ENCODE data around the gene MAOB. TPM values are rescaled to one million over a fixed set of nuclear protein-coding genes. Genes with fewer than 3 reads are reported as not detected.

MAOB gene
- total and polyA plus RNA-seq, 10 of the 15 experiments (the other 5 are each of a cell fraction or from before 2014, with no cell fraction given): 0.21 TPM; not detected in 9

GRCh38 chrX:43845776-43846175 lies 36.5 kb downstream of the MAOB start:
- no peak overlapping the region for H3K4me2 ChIP-seq (ENCODE audit: control insufficient read depth, insufficient read depth)
- H3K79me2 ChIP-seq (ENCODE audit: control insufficient read depth, insufficient read depth, low read length): no peaks in the 10 kb centered on the region
- ChIA-PET CTCF (interaction anchor here (2.5 kb wide), 1 partner anchor 11 kb away, joined by 12 read pairs; no protein-coding TSS in a partner anchor), POLR2A (no interaction called here), SMC1A (ENCODE audit: uncharacterized antibody, unreplicated experiment) (no interaction called here), RAD21 (ENCODE audit: unreplicated experiment) (no interaction called here)
- no peaks in the 10 kb centered on the region for H3K4me1 ChIP-seq (ENCODE audit: control insufficient read depth, insufficient read depth, low read length)
- 19% methylated on average over 2 of the region's 2 CpGs for WGBS (ENCODE audit: insufficient coverage, insufficient replicate concordance, low lambda C conversion rate, missing lambda C conversion rate)
- H2AFZ ChIP-seq (ENCODE audit: control insufficient read depth, low read depth, low read length): no peak overlapping the region
- FAIRE-seq (no peak), DNase-seq (ENCODE audit: low read depth, low spot score) (no peak), ATAC-seq (no peak)
- no peaks in the 10 kb centered on the region for H3K36me3 ChIP-seq (ENCODE audit: control insufficient read depth in 2 of 2, insufficient read depth in 2 of 2, low read length in 1 of 2)
- no peak overlapping the region for H3K4me3 ChIP-seq
- H4K20me1 ChIP-seq (ENCODE audit: control insufficient read depth, insufficient read depth): no peaks in the 10 kb centered on the region
- H3K27ac ChIP-seq (ENCODE audit: control insufficient read depth, insufficient read depth): no peak overlapping the region
- no TSS peak for BruUV-seq (replicated peaks)
- TF ChIP-seq RAD21 (IDR thresholded peaks at IDR 0.05; ENCODE audit: insufficient read depth, low read depth, low read length): no peak
- TF ChIP-seq FOXK2 (IDR thresholded peaks at IDR 0.05): no peak
- TF ChIP-seq NR2C1 (IDR thresholded peaks at IDR 0.05): no peak
- TF ChIP-seq SUPT20H (IDR thresholded peaks at IDR 0.05; ENCODE audit: borderline replicate concordance, control insufficient read depth, low read depth, low read length): no peak
- TF ChIP-seq DPF2 (IDR thresholded peaks at IDR 0.05): no peak
- no peak for TF ChIP-seq MTA2 (IDR thresholded peaks at IDR 0.05; ENCODE audit: low read depth)
- no peaks in the 10 kb centered on the region for H3K9me3 ChIP-seq (replicated peaks; ENCODE audit: control insufficient read depth, insufficient read depth, low read length)
- in situ Hi-C loops (cut with MboI) (no loop called here), intact Hi-C loops (cut with micrococcal nuclease; ENCODE audit: unreplicated experiment) (no loop called here)
- H3K27me3 ChIP-seq (replicated peaks in 1 of 2; ENCODE audit: control insufficient read depth in 2 of 2, insufficient read depth in 2 of 2, low read length in 1 of 2): no peaks in the 10 kb centered on the region
- H3K9ac ChIP-seq (ENCODE audit: control insufficient read depth, insufficient read depth, low read length): no peak overlapping the region

- no peak for FAIRE-seq
Observed at GRCh38 chrX:43840265-43840664, 42.0 kb downstream of the MAOB start.

More at GRCh38 chrX:43840265-43840664, 42.0 kb downstream of the MAOB start:
- intact Hi-C loops (cut with micrococcal nuclease; ENCODE audit: unreplicated experiment): no loop called here
- POLR2A ChIA-PET: no interaction called here
- Histone ChIP-seq H3K9ac (ENCODE audit: control insufficient read depth, insufficient read depth, low read length) (no peak overlapping the region), H3K27me3 (replicated peaks in 1 of 2; ENCODE audit: control insufficient read depth in 2 of 2, insufficient read depth in 2 of 2, low read length in 1 of 2) (no peaks in the 10 kb centered on the region), H3K36me3 (ENCODE audit: control insufficient read depth in 2 of 2, insufficient read depth in 2 of 2, low read length in 1 of 2) (no peaks in the 10 kb centered on the region), H4K20me1 (ENCODE audit: control insufficient read depth, insufficient read depth) (no peaks in the 10 kb centered on the region), H3K4me1 (ENCODE audit: control insufficient read depth, insufficient read depth, low read length) (no peaks in the 10 kb centered on the region), H3K79me2 (ENCODE audit: control insufficient read depth, insufficient read depth, low read length) (no peaks in the 10 kb centered on the region), H3K27ac (ENCODE audit: control insufficient read depth, insufficient read depth) (no peak overlapping the region), H3K9me3 (replicated peaks; ENCODE audit: control insufficient read depth, insufficient read depth, low read length) (no peaks in the 10 kb centered on the region), H3K4me3 (no peak overlapping the region), H3K4me2 (ENCODE audit: control insufficient read depth, insufficient read depth) (no peak overlapping the region), H2AFZ (ENCODE audit: control insufficient read depth, low read depth, low read length) (no peak overlapping the region)
- no peak for ATAC-seq
- 10% methylated on average over 3 of the region's 3 CpGs for WGBS (ENCODE audit: insufficient coverage, insufficient replicate concordance, low lambda C conversion rate, missing lambda C conversion rate)
- TF ChIP-seq MEF2B (IDR thresholded peaks at IDR 0.05; ENCODE audit: partially characterized antibody, poor library complexity, severe bottlenecking) (no peak), DPF2 (IDR thresholded peaks at IDR 0.05) (no peak), ZNF622 (IDR thresholded peaks at IDR 0.05) (no peak), TCF7 (IDR thresholded peaks at IDR 0.05; ENCODE audit: borderline replicate concordance) (no peak), CBX3 (IDR thresholded peaks at IDR 0.05; ENCODE audit: borderline replicate concordance, low read depth) (no peak)
- CTCF ChIA-PET: interaction anchor here (1.7 kb wide), 1 partner anchor 403 kb away, joined by 4 read pairs; no protein-coding TSS in a partner anchor
- SMC1A ChIA-PET (ENCODE audit: uncharacterized antibody, unreplicated experiment): interaction anchor here (0.7 kb wide), 1 partner anchor 10 kb away, joined by 3 read pairs; no protein-coding TSS in a partner anchor
- no TSS peak for BruUV-seq (replicated peaks)
- RAD21 ChIA-PET (ENCODE audit: unreplicated experiment): no interaction called here
- DNase-seq (ENCODE audit: low read depth, low spot score): no peak
- in situ Hi-C loops (cut with MboI): no loop called here
